Mesenchymal stem cell (in vitro differentiated cells and primary cell): ENCODE measurements around the gene HS2ST1.
"Not testable (repeated sequence)": the region's sequence is repeated elsewhere in the genome, so short reads cannot be mapped to it uniquely, and the experiment has no call there.

ENCODE experiments used
- DNase-seq: peaks from one replicate; pipeline ENCODE4 v3.0.0-alpha.2; 2013
- H2AFZ ChIP-seq: one replicate; pipeline ENCODE4 v1.6.1; 2013; ENCODE audit warnings: low read depth, mild to moderate bottlenecking, control low read depth, inconsistent platforms, low read length, moderate library complexity
- H2AK5ac ChIP-seq: 2 replicates; pipeline ENCODE4 v1.6.1; 2013; ENCODE audit warnings: low read length, moderate library complexity, mild to moderate bottlenecking, inconsistent platforms; ENCODE audit not compliant: severe bottlenecking
- H2BK120ac ChIP-seq: one replicate; pipeline ENCODE4 v1.6.1; 2013; ENCODE audit warnings: low read depth, mild to moderate bottlenecking, inconsistent platforms, low read length, moderate library complexity
- H2BK12ac ChIP-seq, 2 experiments: one replicate each; pipeline ENCODE4 v1.6.1; 2013; ENCODE audit warnings: inconsistent platforms in 2 of 2, low read length in 2 of 2, mild to moderate bottlenecking in 2 of 2, moderate library complexity in 2 of 2, control low read depth in 1 of 2
- H2BK15ac ChIP-seq: one replicate; pipeline ENCODE4 v1.6.1; 2013; ENCODE audit warnings: mild to moderate bottlenecking, low read depth, inconsistent platforms; ENCODE audit not compliant: poor library complexity, severe bottlenecking
- H2BK5ac ChIP-seq: 2 replicates; pipeline ENCODE4 v1.6.1; 2013; ENCODE audit warnings: low read depth, mild to moderate bottlenecking, low read length, control low read depth, inconsistent platforms; ENCODE audit not compliant: poor library complexity, severe bottlenecking
- H3K14ac ChIP-seq, 2 experiments: one replicate each; pipeline ENCODE4 v1.6.1; 2013; ENCODE audit warnings: inconsistent platforms in 2 of 2, low read length in 2 of 2, control low read depth in 1 of 2, mild to moderate bottlenecking in 1 of 2, moderate library complexity in 1 of 2
- H3K18ac ChIP-seq, 2 experiments: one replicate each; pipeline ENCODE4 v1.6.1; 2013; ENCODE audit warnings: inconsistent platforms in 2 of 2, low read length in 2 of 2, control low read depth in 1 of 2, low read depth in 1 of 2, mild to moderate bottlenecking in 1 of 2
- H3K23ac ChIP-seq, 2 experiments: one replicate each; pipeline ENCODE4 v1.6.1; 2013; ENCODE audit warnings: inconsistent platforms in 2 of 2, low read length in 2 of 2, mild to moderate bottlenecking in 2 of 2, moderate library complexity in 2 of 2, control low read depth in 1 of 2
- H3K27ac ChIP-seq: 2 replicates; pipeline ENCODE4 v1.5.1; 2013; ENCODE audit warnings: mild to moderate bottlenecking, moderate library complexity, low read length, control low read depth, inconsistent platforms; ENCODE audit not compliant: poor library complexity, severe bottlenecking
- H3K27me3 ChIP-seq, 2 experiments: 2 replicates each; pipeline versions ENCODE4 v1.6.1 to v1.7.0; 2013; ENCODE audit warnings: low read length in 2 of 2, mild to moderate bottlenecking in 2 of 2, moderate library complexity in 2 of 2, control low read depth in 1 of 2, inconsistent platforms in 1 of 2; ENCODE audit not compliant: control insufficient read depth in 1 of 2, insufficient read depth in 1 of 2
- H3K36me3 ChIP-seq, 2 experiments: 2 replicates each; pipeline versions ENCODE4 v1.6.1 to v1.7.0; 2013; ENCODE audit warnings: low read length in 2 of 2, control low read depth in 1 of 2, inconsistent platforms in 1 of 2, low read depth in 1 of 2, mild to moderate bottlenecking in 1 of 2; ENCODE audit not compliant: insufficient read depth in 2 of 2, control insufficient read depth in 1 of 2
- H3K4ac ChIP-seq, 2 experiments: one replicate each; pipeline ENCODE4 v1.6.1; 2013; ENCODE audit warnings: inconsistent platforms in 2 of 2, low read length in 2 of 2, mild to moderate bottlenecking in 2 of 2, moderate library complexity in 2 of 2, control low read depth in 1 of 2, low read depth in 1 of 2
- H3K4me1 ChIP-seq: 2 replicates; pipeline ENCODE4 v1.6.1; 2013; ENCODE audit warnings: low read depth, low read length, control low read depth; ENCODE audit not compliant: control insufficient read depth, insufficient read depth
- H3K4me2 ChIP-seq: 2 replicates; pipeline ENCODE4 v1.6.1; 2013; ENCODE audit warnings: low read length, mild to moderate bottlenecking, inconsistent platforms; ENCODE audit not compliant: poor library complexity, severe bottlenecking
- H3K4me3 ChIP-seq, 2 experiments: 2 replicates each; pipeline versions ENCODE4 v1.5.1 to v1.7.0; 2013; ENCODE audit warnings: low read length in 2 of 2, mild to moderate bottlenecking in 2 of 2, control low read depth in 1 of 2, low read depth in 1 of 2; ENCODE audit not compliant: insufficient read depth in 1 of 2
- H3K79me1 ChIP-seq: replicated peaks from 2 replicates; pipeline ENCODE4 v1.6.1; 2013; ENCODE audit warnings: mild to moderate bottlenecking, control low read depth, low read length, inconsistent platforms; ENCODE audit not compliant: poor library complexity, severe bottlenecking
- H3K9ac ChIP-seq: 2 replicates; pipeline ENCODE4 v1.7.0; 2013; ENCODE audit warnings: mild to moderate bottlenecking, low read length, moderate library complexity
- H3K9me3 ChIP-seq: 2 replicates; pipeline ENCODE4 v1.7.0; 2013; ENCODE audit warnings: mild to moderate bottlenecking, low read length; ENCODE audit not compliant: control insufficient read depth
- H4K8ac ChIP-seq: one replicate; pipeline ENCODE4 v1.6.1; 2013; ENCODE audit warnings: inconsistent platforms, mild to moderate bottlenecking, low read length, moderate library complexity
- H4K91ac ChIP-seq: one replicate; pipeline ENCODE4 v1.6.1; 2013; ENCODE audit warnings: mild to moderate bottlenecking, low read length, inconsistent platforms
- WGBS: methylation state at CpG from one replicate; pipeline ENCODE4 v1.1.7; 2013; ENCODE audit warnings: mixed read lengths; 5-methylcytosine and 5-hydroxymethylcytosine counted together

Gene HS2ST1

GRCh38 chr1:87027561-87027960, 113.1 kb downstream of the HS2ST1 start:
- H3K4me2 ChIP-seq, H3K9ac ChIP-seq: not testable (repeated sequence)

DNA sequence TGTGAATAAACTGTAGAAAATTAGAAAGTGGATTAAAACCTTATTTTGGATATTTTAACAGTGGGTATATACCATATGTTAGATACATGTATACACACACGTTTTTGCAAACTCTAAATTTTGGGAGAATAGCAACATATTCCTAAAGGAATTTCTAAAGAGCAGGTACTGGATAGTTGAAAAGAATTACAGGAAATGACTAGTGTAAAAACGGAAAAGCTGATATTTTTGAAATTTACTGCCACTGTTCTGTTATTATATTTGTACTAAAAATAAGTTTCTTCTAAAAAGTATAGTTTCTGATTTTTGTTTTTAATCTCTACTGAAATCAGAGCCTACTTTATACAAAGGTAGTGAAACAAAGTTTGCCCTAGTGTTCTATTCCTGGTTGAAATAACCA, 114.1 kb downstream of the HS2ST1 start:
- 100% methylated on average over 1 of the region's 2 CpGs for WGBS
- no peak overlapping the region for H3K4me2 ChIP-seq
- H3K27me3 ChIP-seq, result no peaks in the 10 kb centered on the region
- H3K9ac ChIP-seq, result no peak overlapping the region
- no peak for DNase-seq
- H3K23ac ChIP-seq, result no peak overlapping the region
- no peaks in the 10 kb centered on the region for H3K4me1 ChIP-seq
- H3K27ac ChIP-seq, result no peak overlapping the region
- no peak overlapping the region for H2BK15ac ChIP-seq
- H2BK12ac ChIP-seq, result no peak overlapping the region
- H4K8ac ChIP-seq, result no peak overlapping the region
- no peak overlapping the region for H2BK5ac ChIP-seq
- H4K91ac ChIP-seq, result no peak overlapping the region
- H2BK120ac ChIP-seq, result no peak overlapping the region
- H3K18ac ChIP-seq, result no peak overlapping the region
- no peak overlapping the region for H2AFZ ChIP-seq
- H3K79me1 ChIP-seq, result peaks cover 5% of the 10 kb centered on the region
- no peak overlapping the region for H3K4me3 ChIP-seq
- H2AK5ac ChIP-seq, result no peak overlapping the region
- H3K4ac ChIP-seq, result no peak overlapping the region
- peaks cover 3% of the 10 kb centered on the region for H3K9me3 ChIP-seq
- H3K14ac ChIP-seq, result no peak overlapping the region
- H3K36me3 ChIP-seq, result no peaks in the 10 kb centered on the region

More at GRCh38 chr1:87027561-87027960, 113.1 kb downstream of the HS2ST1 start:
- not testable (repeated sequence) for H3K4me3 ChIP-seq, H2BK15ac ChIP-seq, H3K9me3 ChIP-seq, H3K27ac ChIP-seq, H3K79me1 ChIP-seq, H3K14ac ChIP-seq, H3K4ac ChIP-seq, H3K36me3 ChIP-seq, H3K27me3 ChIP-seq, H4K8ac ChIP-seq, H2AK5ac ChIP-seq, H2BK12ac ChIP-seq, H3K18ac ChIP-seq, H2AFZ ChIP-seq, H3K23ac ChIP-seq, H2BK5ac ChIP-seq, DNase-seq, H4K91ac ChIP-seq, H2BK120ac ChIP-seq, H3K4me1 ChIP-seq
- 98% methylated on average over 4 of the region's 4 CpGs for WGBS

DNA sequence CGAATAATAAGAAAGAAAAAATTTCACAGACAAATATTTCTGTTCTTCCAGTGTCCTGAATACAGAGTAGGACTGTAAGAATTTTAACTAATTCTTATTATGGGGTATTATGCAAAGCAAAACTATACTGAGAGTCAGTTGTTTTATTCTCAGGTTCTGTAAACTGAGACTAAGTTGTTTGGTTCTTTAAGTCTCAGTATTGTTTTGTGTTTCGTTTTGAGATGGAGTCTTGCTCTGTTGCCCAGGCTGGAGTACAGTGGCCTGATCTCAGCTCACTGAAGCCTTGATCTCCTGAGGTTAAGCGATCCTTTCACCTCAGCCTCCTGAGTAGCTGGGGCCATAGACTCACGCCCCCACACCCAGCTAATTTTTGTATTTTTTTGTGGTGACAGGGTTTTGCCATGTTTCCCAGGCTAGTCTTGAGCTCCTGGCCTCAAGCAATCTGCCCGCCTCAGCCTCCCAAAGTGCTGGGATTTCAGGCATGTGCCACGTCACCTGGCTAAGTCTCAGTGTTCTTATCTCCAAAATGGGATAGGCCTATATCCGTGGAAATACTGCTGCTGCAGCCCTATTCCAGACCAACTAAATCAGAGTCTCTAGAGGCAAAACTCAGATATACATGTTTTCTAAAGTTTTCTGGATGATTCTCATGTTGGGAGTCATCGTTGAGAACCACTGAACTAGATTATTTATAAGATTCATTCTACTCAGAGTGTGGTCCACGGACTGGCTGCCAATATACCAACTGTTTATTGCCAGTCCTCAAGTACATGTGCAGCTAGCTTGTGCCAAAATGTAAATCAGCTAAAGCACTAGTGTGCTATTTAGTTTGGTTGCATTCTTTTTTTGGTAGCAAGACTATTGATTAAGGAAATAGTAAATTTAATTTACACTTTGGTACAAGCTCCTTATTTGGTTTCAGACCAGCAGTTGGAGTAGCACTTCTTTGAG, 116.6 kb downstream of the HS2ST1 start:
- Histone ChIP-seq H2AFZ (no peak overlapping the region), H2BK120ac (no peak overlapping the region), H3K27ac (no peak overlapping the region), H3K4ac (no peak overlapping the region), H3K23ac (no peak overlapping the region), H4K91ac (no peak overlapping the region), H3K14ac (no peak overlapping the region), H2AK5ac (no peak overlapping the region), H4K8ac (no peak overlapping the region), H2BK12ac (no peak overlapping the region), H3K18ac (no peak overlapping the region), H3K4me1 (no peaks in the 10 kb centered on the region), H2BK15ac (no peak overlapping the region), H2BK5ac (no peak overlapping the region), H3K4me2 (no peak overlapping the region), H3K4me3 (no peak overlapping the region), H3K27me3 (no peaks in the 10 kb centered on the region), H3K79me1 (peaks cover 7% of the 10 kb centered on the region), H3K36me3 (no peaks in the 10 kb centered on the region), H3K9ac (no peak overlapping the region), H3K9me3 (peaks cover 3% of the 10 kb centered on the region)
- WGBS, result 96% methylated on average over 8 of the region's 9 CpGs
- DNase-seq, result no peak

GRCh38 chr1:87034351-87034750, 119.9 kb downstream of the HS2ST1 start:
- Histone ChIP-seq H3K27ac (no peak overlapping the region), H3K9ac (no peak overlapping the region), H2AK5ac (no peak overlapping the region), H4K91ac (no peak overlapping the region), H3K4me1 (no peaks in the 10 kb centered on the region), H2BK120ac (no peak overlapping the region), H3K4me3 (no peak overlapping the region), H2BK12ac (no peak overlapping the region), H3K79me1 (peaks cover 5% of the 10 kb centered on the region), H3K23ac (no peak overlapping the region), H3K27me3 (no peaks in the 10 kb centered on the region), H3K14ac (no peak overlapping the region), H2BK15ac (no peak overlapping the region), H3K9me3 (peaks cover 3% of the 10 kb centered on the region), H2BK5ac (no peak overlapping the region), H2AFZ (no peak overlapping the region), H3K36me3 (no peaks in the 10 kb centered on the region), H4K8ac (no peak overlapping the region), H3K18ac (no peak overlapping the region), H3K4ac (no peak overlapping the region), H3K4me2 (no peak overlapping the region)
- DNase-seq, result no peak
- no CpG with 5 or more reads among the region's 2 CpGs for WGBS
